Endothelial cell of umbilical vein (primary cell): ENCODE results near the gene PGRMC1. TPM values are rescaled to one million over a fixed set of nuclear protein-coding genes. Genes with fewer than 3 reads are reported as not detected.

Source experiments
- BruUV-seq: library from RNA; stranded (reverse); fragments of 400-500 nt; replicated peaks from 2 replicates; lab custom pipeline; 2021; lab: Mats Ljungman, UMichigan
- CTCF ChIA-PET: fragments of 300-600, 350-600 bp; sonication (Branson Sonifier 250); formaldehyde crosslinking; loops from one replicate; lab custom pipeline; 2021; ENCODE audit warnings: antibody characterized with exemption, inconsistent platforms; lab: Charles Lee
- POLR2A ChIA-PET: fragments of 300-600, 350-600 bp; sonication (Branson Sonifier 250); formaldehyde crosslinking; loops from one replicate; lab custom pipeline; 2021; ENCODE audit warnings: antibody characterized with exemption, inconsistent platforms; lab: Charles Lee
- DNase-seq: peaks from one replicate; pipeline ENCODE4 v3.0.0-alpha.2; 2011; ENCODE audit warnings: low read depth, low spot score
- FAIRE-seq: peaks from 2 replicates; lab custom pipeline; 2011; peaks lifted over from hg19 to GRCh38; lab: Jason Lieb, UNC
- H2AFZ ChIP-seq: 2 replicates; pipeline ENCODE4 v1.6.0; 2012; ENCODE audit warnings: low read depth, low read length, control low read depth, inconsistent platforms
- H3K27ac ChIP-seq: 2 replicates; pipeline ENCODE4 v1.5.1; 2011; ENCODE audit warnings: low read depth, mild to moderate bottlenecking, control low read depth, low read length, moderate library complexity; ENCODE audit not compliant: insufficient read depth
- H3K27me3 ChIP-seq, 2 experiments: 2 replicates each; pipeline versions ENCODE4 v1.6.0 to v1.6.1; 2011; ENCODE audit warnings: low read length in 2 of 2, mixed read lengths in 1 of 2; ENCODE audit not compliant: control insufficient read depth in 2 of 2, insufficient read depth in 2 of 2
- H3K36me3 ChIP-seq, 2 experiments: 2 replicates in 1 of 2; 3 replicates in 1 of 2; pipeline ENCODE4 v1.5.1; 2011; ENCODE audit warnings: low read length in 2 of 2, mild to moderate bottlenecking in 1 of 2, moderate library complexity in 1 of 2; ENCODE audit not compliant: control insufficient read depth in 2 of 2, insufficient read depth in 2 of 2; ENCODE audit errors: extremely low read depth in 1 of 2
- H3K4me1 ChIP-seq: 3 replicates; pipeline ENCODE4 v1.5.1; 2011; ENCODE audit warnings: mild to moderate bottlenecking, low read length; ENCODE audit not compliant: control insufficient read depth, insufficient read depth; ENCODE audit errors: extremely low read depth
- H3K4me2 ChIP-seq: 2 replicates; pipeline ENCODE4 v1.6.1; 2011; ENCODE audit warnings: low read length, control low read depth, mixed read lengths; ENCODE audit not compliant: insufficient read depth
- H3K4me3 ChIP-seq, 3 experiments: fragments of 200-600 bp in 1 of 3; sonication (generic), shearing (Covaris generic) in 1 of 3; replicated peaks in 1 of 3; 2 replicates each; pipeline ENCODE4 v1.5.1; 2011 to 2016; ENCODE audit warnings: control low read depth in 3 of 3, low read length in 3 of 3, mild to moderate bottlenecking in 2 of 3, inconsistent platforms in 1 of 3, low read depth in 1 of 3, moderate library complexity in 1 of 3; ENCODE audit not compliant: insufficient read depth in 1 of 3
- H3K79me2 ChIP-seq: 2 replicates; pipeline ENCODE4 v1.6.0; 2012; ENCODE audit warnings: low read length, inconsistent platforms; ENCODE audit not compliant: control insufficient read depth, insufficient read depth
- H3K9ac ChIP-seq: replicated peaks from 2 replicates; pipeline ENCODE3; 2011; ENCODE audit warnings: low read length, control low read depth; ENCODE audit not compliant: insufficient read depth; ENCODE audit errors: extremely low read depth
- H3K9me1 ChIP-seq: replicated peaks from 3 replicates; pipeline ENCODE4 v1.6.0; 2011; ENCODE audit warnings: mild to moderate bottlenecking, low read length; ENCODE audit not compliant: control insufficient read depth, insufficient read depth; ENCODE audit errors: extremely low read depth
- H3K9me3 ChIP-seq: replicated peaks from 2 replicates; pipeline ENCODE4 v1.5.1; 2012; ENCODE audit warnings: low read length, inconsistent platforms; ENCODE audit not compliant: control insufficient read depth, insufficient read depth
- H4K20me1 ChIP-seq: replicated peaks from 2 replicates; pipeline ENCODE3; 2011; ENCODE audit warnings: mild to moderate bottlenecking, low read length; ENCODE audit not compliant: control insufficient read depth, insufficient read depth; ENCODE audit errors: extremely low read depth
- EZH2 ChIP-seq: IDR thresholded peaks from 2 replicates; pipeline ENCODE4 v1.6.1; 2012; ENCODE audit warnings: borderline replicate concordance, low read depth, mild to moderate bottlenecking, moderate library complexity, low read length, inconsistent platforms; ENCODE audit not compliant: severe bottlenecking
- FOS ChIP-seq: IDR thresholded peaks from 2 replicates; pipeline ENCODE4 v1.6.1; 2011; ENCODE audit warnings: mild to moderate bottlenecking, low read length, moderate library complexity, borderline replicate concordance; ENCODE audit not compliant: insufficient read depth
- GATA2 ChIP-seq: IDR thresholded peaks from 2 replicates; pipeline ENCODE4 v1.7.0; 2011; ENCODE audit warnings: low read depth, mild to moderate bottlenecking, moderate library complexity, mixed read lengths, low read length; ENCODE audit not compliant: insufficient read length, insufficient read depth
- JUN ChIP-seq: IDR thresholded peaks from 2 replicates; pipeline ENCODE4 v1.6.1; 2011; ENCODE audit warnings: borderline replicate concordance, low read depth; ENCODE audit not compliant: insufficient read length, insufficient read depth
- MYC ChIP-seq: IDR thresholded peaks from one replicate; pipeline ENCODE4 v1.6.1; 2011; ENCODE audit warnings: mild to moderate bottlenecking, low read depth, low read length
- POLR2A ChIP-seq: IDR thresholded peaks from 2 replicates; pipeline ENCODE4 v1.6.1; 2012; ENCODE audit warnings: low read depth, mild to moderate bottlenecking, control low read depth, low read length
- POLR2AphosphoS5 ChIP-seq: IDR thresholded peaks from 2 replicates; pipeline ENCODE4 v1.6.1; 2012; ENCODE audit warnings: low read depth, mild to moderate bottlenecking, control low read depth, low read length, moderate library complexity; ENCODE audit not compliant: insufficient read depth
- dilution Hi-C: fragments of 300-500 bp; cut with MboI; formaldehyde crosslinking; loops from one replicate; pipeline ENCODE4 v1.15.0; 2019; ENCODE audit warnings: low sequenced_read_pairs; ENCODE audit not compliant: extremely low pct_ligation_motif_present
- intact Hi-C: fragments of 100-400 bp; cut with micrococcal nuclease; formaldehyde crosslinking; loops from one replicate; pipeline ENCODE4 v1.10.0; 2022
- polyA plus RNA-seq, 4 experiments: library from polyadenylated mRNA; depleted of rRNA in 3 of 4; stranded (reverse) in 3 of 4; unstranded in 1 of 4; fragments of >200 nt; gene quantifications; 2 replicates each; pipeline versions ENCODE4 v1.2.1 to v1.2.3, GENCODE V29; 2011 to 2012; ENCODE audit warnings: missing spikeins in 1 of 4
- total RNA-seq: library from RNA; stranded (reverse); gene quantifications from 2 replicates; pipeline ENCODE4 v1.2.3, GENCODE V29; 2021
- TF ChIP-seq, protein P1 (sequence below), 2 donors: IDR thresholded peaks; 1 replicate in 1 of 2; 2 replicates in 1 of 2; pipeline ENCODE4 v1.5.1; 2011; ENCODE audit warnings: low read length in 2 of 2, mild to moderate bottlenecking in 2 of 2, moderate library complexity in 2 of 2, control low read depth in 1 of 2, inconsistent platforms in 1 of 2, low read depth in 1 of 2; ENCODE audit not compliant: insufficient read depth in 1 of 2; ENCODE audit errors: extremely low read depth in 1 of 2
- TF ChIP-seq, protein P2 (sequence below): IDR thresholded peaks from 2 replicates; pipeline ENCODE4 v1.6.1; 2011; ENCODE audit not compliant: insufficient read depth, insufficient read length

PGRMC1 gene
- total and polyA plus RNA-seq, 2 donors (not counting 3 experiments of a cell fraction or from before 2014, with no cell fraction given): 37.4 to 61.8 TPM

DNA sequence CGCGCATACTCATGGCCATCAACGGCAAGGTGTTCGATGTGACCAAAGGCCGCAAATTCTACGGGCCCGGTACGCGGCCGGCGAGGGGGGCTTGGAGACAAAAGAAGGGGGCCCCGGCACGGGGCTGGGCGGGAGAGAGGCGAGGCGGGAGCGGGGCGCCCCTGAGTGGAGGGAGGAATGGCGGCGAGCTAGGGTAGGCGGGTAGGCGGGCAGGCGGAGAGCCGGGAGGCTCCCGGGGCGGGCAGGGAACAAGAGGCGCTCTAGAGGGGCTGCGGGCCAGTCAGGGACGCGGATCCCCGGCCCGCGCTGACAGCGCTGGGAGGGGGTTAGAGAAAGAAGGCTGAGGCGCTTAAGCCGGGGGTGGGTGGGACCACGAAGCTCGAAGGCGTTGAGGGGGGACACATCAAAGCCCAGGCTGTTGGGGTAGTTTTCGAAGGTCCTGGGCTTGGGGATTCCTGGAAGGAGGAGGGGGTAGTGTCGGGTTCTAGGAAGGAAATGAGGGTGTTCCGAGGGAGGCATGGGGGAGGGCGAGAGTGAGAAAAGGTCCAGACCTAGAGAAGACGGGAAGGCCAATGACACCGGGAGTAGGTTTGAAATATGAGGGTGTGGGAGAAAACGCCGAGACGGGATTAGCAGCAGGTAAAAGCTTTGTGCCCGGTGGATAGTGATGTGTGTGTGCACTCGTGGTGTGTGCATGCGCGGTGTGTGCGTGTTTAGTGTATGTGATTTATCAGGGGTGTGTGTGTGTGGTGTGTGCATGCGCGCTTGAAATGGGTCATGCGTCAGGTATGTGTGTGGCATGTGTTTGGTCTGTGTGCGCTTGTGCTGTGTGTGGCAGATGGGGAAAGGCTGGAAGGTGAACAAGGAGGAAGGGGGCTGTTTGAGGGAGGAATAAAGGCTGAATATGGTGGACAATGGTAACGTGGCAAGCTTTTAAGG is 807 bp downstream of the PGRMC1 start:
- FAIRE-seq (peak; percentile 58), DNase-seq (peak; percentile 44)
- Histone ChIP-seq H3K27ac (peak overlapping the region; percentile 62), H3K27me3 (peaks cover 6 to 9% of the 10 kb centered on the region in 2 experiments), H3K4me1 (peaks cover 5% of the 10 kb centered on the region), H3K36me3 (peaks cover 0 to 2% of the 10 kb centered on the region in 2 experiments), H3K9me1 (no peaks in the 10 kb centered on the region), H3K79me2 (peaks cover 38% of the 10 kb centered on the region), H3K4me2 (peak overlapping the region; percentile 49), H2AFZ (peak overlapping the region; percentile 33), H3K9me3 (no peaks in the 10 kb centered on the region), H3K9ac (peak overlapping the region; percentile 63), H3K4me3 (peak overlapping the region; percentile 68 to 83 (median 69)), H4K20me1 (no peaks in the 10 kb centered on the region)
- intact Hi-C loops: loop anchor here (5.0 kb wide), 1 partner anchor 235 kb away; no protein-coding TSS in a partner anchor
- dilution Hi-C loops: no loop called here
- CTCF ChIA-PET: interaction anchor here (1.2 kb wide), 1 partner anchor 17 kb away, joined by 3 read pairs; no protein-coding TSS in a partner anchor
- TF ChIP-seq GATA2 (no peak), POLR2AphosphoS5 (no peak), JUN (no peak), MYC (no peak), EZH2 (no peak), FOS (no peak), POLR2A (no peak)
- TF ChIP-seq, protein P1, sequence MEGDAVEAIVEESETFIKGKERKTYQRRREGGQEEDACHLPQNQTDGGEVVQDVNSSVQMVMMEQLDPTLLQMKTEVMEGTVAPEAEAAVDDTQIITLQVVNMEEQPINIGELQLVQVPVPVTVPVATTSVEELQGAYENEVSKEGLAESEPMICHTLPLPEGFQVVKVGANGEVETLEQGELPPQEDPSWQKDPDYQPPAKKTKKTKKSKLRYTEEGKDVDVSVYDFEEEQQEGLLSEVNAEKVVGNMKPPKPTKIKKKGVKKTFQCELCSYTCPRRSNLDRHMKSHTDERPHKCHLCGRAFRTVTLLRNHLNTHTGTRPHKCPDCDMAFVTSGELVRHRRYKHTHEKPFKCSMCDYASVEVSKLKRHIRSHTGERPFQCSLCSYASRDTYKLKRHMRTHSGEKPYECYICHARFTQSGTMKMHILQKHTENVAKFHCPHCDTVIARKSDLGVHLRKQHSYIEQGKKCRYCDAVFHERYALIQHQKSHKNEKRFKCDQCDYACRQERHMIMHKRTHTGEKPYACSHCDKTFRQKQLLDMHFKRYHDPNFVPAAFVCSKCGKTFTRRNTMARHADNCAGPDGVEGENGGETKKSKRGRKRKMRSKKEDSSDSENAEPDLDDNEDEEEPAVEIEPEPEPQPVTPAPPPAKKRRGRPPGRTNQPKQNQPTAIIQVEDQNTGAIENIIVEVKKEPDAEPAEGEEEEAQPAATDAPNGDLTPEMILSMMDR (IDR thresholded peaks at IDR 0.05; ENCODE audit: extremely low read depth in 1 of 2, insufficient read depth in 1 of 2, low read depth in 1 of 2, low read length in 2 of 2): no peak
- TF ChIP-seq, protein P2, sequence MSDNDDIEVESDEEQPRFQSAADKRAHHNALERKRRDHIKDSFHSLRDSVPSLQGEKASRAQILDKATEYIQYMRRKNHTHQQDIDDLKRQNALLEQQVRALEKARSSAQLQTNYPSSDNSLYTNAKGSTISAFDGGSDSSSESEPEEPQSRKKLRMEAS: no peak
- POLR2A ChIA-PET: no interaction called here
- no TSS peak for BruUV-seq
